Measurements from ENCODE around the gene SCRG1.

Gene SCRG1

GRCh38 chr4:173357939-173358338 lies 41.0 kb downstream of the SCRG1 start:
- no peak for DNase-seq

- no peak for DNase-seq
These were observed 51.4 kb downstream of the SCRG1 start for GRCh38 chr4:173347467-173347866.

DNA sequence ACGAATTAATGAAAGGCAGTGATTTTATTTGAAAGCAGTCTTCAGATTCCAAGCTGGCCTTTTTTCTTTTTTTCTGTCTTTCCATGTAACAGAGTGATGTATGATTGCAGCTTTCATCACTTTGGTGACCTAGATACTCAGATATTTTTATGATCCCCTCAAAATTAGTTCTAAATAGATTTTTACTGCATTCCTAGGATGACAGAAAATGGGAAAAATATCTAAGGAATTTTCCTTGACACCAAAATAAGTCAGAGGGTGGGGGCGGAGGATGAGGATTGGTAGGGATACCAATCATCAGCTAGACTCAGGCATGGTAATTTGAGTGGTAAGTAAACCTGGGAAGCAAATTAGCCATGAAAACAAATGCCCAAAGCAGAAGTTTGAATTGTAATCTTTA lies 52.8 kb downstream of the SCRG1 start:
- DNase-seq = no peak

- DNase-seq = no peak
These were observed 53.3 kb downstream of the SCRG1 start for GRCh38 chr4:173345648-173346047.

- no peak for DNase-seq
These were observed 55.0 kb downstream of the SCRG1 start for GRCh38 chr4:173343832-173344397.

- no peak for DNase-seq
These were observed 61.5 kb downstream of the SCRG1 start for GRCh38 chr4:173337463-173337862.

DNA sequence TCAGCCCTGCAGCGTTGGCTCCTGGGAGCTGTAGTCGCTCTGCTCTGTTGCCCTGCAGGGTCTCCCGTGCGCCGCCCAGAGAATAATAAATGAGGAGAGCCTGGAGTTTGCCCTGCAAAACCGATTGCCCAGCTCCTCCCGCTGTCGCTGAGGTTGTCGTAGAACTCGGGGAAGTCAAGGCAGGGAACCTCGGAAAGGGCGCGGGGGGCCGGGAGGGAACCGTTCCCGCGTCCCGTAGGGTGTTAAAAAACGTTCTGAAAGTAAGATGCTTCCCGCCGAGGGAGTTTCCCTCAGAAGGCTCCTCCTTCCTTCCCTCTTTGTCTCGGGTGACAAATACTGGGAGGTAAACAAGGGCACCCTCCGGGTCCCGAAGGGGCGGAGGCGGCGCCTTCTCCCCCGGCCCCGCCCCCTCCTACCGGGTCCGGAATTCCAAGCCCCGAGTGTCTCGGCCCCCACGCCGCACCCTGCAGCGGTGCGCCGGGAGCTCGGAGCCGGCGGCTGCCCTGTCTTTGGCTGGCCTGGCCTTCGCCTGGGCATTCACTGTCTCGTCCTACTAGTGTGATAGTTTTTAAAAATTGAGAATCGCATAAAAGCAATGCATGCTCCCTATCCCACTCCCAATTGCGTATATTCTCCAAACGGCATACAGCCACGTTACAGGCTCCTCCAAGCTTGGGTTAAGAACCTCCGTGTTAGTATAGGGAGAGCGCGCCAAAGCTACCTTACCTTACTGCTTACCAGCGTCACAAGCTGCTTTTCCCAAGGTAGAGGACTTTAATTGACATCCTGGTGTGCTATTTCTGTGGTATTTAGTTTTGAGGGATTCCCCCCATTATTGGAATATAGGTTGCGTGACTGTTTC lies 63.8 kb downstream of the SCRG1 start:
- DNase-seq = peak; percentile 48
